Limb (tissue), 2 donors: ENCODE results near the gene SLC37A1.
A peak's percentile ranks its signal among the peaks of the same experiment; 100 is the strongest.

Source experiments
- DNase-seq, 2 donors: peaks; one replicate each; pipeline ENCODE4 v3.0.0-alpha.2; 2016; ENCODE audit errors: extremely low spot score in 2 of 2

The SLC37A1 gene

DNA sequence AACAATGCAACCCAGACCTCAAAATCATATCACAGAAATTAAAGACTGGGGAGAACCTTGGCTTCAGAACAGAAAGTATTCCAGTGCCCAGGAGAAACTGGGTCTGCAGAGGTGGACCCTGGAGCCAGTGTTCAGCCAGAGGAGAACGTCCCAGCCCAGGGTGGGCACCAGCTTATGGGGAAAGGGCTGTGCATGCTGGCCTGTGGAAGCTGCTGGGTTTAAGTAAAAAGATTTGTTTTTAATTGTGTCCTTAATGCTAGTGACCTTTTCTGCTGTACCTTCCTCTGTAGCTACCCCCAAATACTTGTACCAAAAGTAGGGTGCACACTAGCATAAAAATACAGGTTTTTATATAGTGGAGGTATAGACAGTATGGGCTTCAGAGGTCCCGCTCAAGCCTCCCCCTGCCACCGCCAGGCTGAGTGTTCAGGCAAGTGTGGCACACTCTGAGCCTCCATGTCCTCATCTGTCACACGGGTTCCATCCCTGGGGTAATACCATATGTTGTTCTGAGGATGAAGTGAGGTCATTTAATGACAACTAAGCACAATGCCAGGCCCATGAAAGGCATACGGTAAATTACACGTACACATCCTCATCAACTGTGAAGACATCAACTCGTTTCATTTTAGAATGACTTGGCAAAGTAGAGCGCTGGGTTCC lies 47.0 kb downstream of the SLC37A1 start:
- peak in 1 of 2 donors; percentile 19 for DNase-seq

DNA sequence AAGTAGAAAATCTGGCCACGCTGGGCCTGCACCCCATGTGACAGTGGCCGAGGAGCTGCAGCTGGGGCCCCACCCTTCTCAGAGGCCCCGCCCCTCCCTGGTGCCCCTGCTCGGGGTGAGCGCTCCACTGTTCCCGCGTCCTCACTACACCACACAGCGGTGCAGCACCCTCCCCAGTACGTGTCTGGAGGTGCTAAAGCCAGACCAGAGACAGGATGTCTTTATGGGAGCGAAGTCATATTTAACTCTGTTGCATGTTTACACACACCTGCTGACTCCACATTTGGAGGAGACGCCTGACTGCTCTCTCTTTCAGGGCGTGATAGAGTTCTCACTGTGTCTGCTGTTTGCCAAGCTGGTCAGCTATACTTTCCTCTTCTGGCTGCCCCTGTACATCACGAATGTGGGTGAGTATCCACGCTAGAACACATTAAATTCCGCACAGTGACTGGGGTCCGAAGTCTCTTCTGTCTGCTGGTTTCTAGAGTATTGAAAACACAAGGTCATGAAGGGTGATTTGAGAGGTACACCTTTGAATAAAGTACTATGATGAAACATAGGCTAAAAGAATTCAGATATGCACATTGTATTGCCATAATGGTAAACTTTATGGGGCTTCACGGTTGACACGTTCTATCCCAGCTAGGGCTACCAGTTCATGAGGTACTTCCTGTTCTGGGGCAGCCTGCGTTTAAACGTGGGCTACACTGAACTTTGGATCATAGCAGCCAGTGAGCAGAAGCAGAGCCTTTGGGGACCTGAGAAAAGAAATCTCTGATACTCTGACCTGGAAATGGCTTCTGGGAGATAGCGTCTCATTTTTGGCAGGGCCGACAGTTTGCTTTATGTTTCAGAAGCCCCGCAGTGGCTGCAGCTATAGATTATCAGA lies 48.4 kb downstream of the SLC37A1 start:
- peak in 1 of 2 donors; percentile 30 for DNase-seq

DNA sequence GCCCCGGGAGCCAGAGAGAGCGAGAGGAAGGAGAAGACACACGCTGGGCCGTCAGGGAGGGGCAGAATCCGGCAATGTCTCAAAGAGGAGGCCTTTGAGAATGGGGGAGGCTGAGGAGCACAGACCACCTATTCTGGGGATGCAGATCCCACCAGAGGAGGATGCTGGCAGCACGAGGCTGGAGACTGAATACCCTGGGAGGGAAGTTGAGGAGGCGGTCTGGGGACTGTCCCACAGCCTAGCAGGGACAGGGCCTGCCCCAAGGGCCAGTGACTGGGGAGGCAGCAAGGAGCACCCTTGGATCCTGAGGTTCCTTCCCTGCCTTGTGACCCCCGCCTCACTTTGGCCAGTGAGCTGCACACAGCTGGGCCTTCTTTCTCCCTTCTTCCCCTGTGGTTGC lies 49.2 kb downstream of the SLC37A1 start:
- DNase-seq: peak in 1 of 2 donors; percentile 21

DNA sequence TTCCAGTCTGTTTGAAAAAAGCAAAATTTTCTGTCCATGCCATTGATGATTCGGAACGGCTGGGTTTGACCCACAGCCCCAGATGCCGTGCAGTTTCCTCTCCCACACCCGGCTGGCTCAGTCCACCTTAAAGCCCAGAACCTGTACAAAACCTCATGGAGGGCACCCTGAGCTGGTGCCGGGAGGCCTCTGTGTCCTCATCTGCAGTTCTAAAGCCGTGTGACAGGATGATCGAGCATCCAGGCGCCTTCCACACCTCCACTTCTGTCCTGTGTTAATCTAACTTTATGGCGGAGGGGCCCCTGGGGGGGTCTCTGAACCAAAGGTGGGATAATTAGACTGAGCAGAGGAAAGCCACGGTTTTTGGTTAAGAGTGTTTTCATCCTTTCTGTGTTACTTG lies 49.6 kb downstream of the SLC37A1 start:
- DNase-seq: peak in 1 of 2 donors; percentile 9

DNA sequence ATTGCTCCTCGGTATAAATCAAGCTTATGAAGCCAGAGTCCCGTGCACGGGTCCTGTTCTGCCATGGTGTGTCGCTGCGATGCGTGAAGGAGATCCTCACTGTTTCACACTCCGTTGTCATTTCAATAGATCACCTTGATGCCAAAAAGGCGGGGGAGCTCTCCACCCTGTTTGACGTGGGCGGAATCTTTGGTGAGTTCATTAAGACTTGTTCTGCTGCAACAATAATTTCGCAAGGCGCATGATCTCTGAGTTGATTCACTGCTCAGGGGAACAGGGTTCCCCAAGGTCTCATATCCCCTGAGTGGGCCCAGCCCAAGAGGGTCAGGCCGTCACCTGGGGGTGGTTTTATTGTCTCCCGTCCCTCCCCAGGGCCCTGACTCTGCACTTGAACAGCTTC lies 50.0 kb downstream of the SLC37A1 start:
- peak in 1 of 2 donors; percentile 26 for DNase-seq

DNA sequence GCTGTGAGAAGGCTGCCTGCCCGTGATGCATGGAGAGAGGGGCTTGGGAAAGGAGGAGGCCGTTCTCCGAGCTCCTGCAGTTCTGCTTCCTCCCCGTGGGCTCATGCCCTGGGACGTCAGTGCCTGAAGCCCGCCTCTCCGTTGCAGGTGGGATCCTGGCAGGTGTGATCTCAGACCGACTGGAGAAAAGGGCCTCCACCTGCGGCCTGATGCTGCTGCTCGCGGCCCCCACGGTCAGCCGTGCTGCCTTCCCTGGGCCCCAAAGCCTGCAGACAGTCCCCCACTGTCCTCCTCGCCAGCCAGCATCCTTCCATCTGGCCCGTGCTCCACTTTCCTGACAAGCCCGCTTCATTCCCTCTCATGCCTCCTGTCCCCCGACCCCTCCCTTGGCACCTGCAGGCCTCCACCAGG lies 50.9 kb downstream of the SLC37A1 start:
- DNase-seq: peak in 1 of 2 donors; percentile 19

DNA sequence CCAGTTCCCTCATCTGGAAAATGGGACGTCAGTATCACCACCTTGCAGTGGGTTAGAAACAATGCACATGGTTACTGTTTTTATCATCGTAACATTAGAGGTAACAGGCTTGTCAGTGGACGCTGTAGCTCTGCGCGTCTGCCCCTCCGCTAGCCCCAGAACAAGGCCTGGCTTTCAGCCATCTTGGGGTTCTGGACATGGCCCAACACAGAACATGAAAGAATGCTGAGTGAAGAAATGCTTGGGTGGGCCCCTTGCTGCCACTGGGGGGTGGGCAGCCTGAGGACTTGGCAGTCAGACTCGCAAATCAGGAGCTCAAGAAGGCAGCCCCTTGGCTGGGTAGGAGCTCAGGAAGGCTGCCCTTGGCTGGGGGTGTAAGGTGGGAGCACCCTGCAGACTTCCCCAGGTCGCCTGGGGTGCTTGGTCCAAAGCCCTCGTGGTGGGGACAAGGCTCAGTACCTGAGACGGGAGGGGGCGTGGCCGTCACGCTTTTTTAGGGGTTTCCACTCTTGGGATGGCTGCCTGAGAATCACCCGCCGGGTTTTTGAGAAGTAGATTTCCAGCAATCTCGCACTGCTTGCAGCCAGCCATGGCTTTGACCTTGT lies 51.7 kb downstream of the SLC37A1 start:
- DNase-seq: peak in 1 of 2 donors; percentile 41

DNA sequence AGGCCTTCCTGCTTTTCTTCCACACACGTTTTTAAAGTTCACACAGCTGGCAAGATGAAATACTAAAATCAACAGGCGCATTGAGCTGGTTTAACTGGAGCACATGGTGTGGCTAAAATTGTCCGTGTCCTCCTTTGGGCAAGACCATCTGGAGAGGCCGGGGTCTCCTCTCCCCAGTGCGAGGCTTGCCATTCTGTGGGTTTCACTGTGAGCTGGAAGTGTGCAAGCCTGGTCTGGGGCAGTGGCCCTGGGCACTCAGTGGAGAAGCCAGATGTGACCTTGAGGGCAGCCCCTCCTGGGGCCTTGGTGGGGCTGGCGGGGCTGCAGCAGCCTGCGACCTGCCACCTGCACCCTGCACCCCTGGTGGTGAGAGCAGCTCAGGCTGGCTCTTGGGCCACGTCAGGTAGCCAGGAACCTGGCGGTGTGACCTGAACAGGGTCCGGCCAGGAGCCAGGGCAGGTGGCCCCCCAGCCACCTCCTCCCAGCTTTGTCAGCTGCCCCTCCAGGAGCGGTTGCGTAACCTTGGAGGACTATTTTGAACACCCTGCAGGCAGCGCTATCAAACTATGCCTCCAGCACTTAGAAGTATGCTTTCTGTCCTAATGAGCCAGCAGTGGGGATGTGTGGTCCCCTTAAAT lies 52.4 kb downstream of the SLC37A1 start:
- DNase-seq: peak in 1 of 2 donors; percentile 11

DNA sequence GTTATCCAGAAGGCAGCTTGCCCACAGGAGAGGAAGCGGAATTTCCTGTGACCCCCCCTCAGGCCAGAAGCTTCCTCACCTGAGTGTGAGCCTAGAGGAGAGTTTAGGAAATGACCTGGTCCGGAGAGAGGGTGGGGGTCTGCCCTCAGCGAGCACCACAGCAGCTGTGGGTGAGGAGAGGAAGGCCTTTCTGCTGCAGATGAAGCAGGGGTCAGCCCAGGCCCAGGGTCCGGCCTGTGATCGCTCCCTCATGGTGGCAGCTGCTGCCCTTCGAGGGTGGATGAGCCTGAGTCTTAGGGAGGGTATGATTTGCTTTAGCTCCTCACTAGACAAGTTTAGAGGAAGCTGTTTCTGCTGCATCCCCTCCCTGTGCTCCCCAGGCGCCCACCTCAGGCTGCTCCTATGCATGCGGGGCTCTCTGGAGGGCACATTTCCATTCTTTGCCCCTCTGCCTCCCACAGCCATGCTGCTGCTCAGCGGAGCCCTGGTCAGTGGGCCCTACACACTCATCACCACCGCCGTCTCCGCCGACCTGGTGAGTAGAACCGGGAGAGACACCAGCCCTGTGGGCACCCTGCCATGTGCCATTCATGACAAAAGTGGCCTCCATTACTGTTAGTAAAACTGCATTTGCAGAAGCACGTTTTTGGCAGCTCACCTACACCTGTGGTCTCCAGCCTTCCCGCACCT lies 53.0 kb downstream of the SLC37A1 start:
- peak in 1 of 2 donors; percentile 21 for DNase-seq

DNA sequence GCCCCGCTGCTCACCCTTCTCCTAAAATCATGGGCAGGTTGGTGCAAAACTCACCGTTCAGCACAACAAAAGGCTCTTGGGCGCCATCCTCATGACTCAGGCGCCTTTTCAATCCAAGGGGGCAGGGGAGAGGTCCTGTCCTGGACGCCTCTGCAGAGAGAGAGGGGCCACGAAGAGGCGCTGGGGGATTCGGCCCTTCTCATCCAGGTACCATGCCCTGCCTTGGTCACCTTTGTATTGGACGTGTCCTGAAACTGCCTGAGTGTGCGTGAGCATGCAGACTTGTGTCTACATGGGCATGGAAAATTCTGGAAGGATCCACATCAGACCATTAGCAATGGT lies 53.5 kb downstream of the SLC37A1 start:
- no peak for DNase-seq

DNA sequence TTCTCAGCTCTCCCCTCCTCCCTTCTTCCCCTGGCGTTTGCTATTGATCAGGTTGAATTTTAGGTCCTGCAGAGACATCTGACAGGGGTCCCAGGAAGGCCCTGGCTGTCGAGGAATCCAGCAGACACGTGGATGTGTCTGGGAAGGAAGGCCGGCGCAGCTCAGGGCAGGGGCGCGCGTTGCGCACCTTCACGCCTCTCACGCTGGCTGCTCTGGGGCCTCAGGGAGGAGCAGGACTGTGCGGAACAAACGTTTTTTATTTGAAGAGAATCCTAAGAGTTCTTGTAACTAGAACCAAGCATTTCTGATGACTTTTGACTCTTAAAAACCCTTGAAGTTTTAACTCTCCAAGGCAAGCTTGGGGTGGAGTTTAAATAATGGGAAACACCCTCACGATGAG lies 54.2 kb downstream of the SLC37A1 start:
- peak in 1 of 2 donors; percentile 18 for DNase-seq

DNA sequence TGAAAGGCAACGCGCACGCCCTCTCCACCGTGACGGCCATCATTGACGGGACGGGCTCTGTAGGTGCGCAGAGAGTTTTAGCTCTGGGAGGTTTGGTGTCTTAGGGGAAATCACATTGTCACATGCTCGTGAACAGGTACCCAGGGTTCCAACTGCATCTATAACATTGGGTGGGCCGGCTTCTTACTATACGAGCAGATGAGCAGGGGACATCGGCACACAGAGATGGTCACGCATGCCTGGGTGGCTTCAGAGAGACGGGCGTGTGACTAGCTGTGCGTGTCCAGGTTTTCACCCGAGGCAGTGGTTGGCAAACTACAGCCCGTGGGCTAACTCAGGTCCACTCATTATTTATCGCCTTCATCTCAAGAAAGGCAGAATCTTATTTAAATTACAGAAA lies 54.7 kb downstream of the SLC37A1 start:
- DNase-seq: peak in 1 of 2 donors; percentile 19

DNA sequence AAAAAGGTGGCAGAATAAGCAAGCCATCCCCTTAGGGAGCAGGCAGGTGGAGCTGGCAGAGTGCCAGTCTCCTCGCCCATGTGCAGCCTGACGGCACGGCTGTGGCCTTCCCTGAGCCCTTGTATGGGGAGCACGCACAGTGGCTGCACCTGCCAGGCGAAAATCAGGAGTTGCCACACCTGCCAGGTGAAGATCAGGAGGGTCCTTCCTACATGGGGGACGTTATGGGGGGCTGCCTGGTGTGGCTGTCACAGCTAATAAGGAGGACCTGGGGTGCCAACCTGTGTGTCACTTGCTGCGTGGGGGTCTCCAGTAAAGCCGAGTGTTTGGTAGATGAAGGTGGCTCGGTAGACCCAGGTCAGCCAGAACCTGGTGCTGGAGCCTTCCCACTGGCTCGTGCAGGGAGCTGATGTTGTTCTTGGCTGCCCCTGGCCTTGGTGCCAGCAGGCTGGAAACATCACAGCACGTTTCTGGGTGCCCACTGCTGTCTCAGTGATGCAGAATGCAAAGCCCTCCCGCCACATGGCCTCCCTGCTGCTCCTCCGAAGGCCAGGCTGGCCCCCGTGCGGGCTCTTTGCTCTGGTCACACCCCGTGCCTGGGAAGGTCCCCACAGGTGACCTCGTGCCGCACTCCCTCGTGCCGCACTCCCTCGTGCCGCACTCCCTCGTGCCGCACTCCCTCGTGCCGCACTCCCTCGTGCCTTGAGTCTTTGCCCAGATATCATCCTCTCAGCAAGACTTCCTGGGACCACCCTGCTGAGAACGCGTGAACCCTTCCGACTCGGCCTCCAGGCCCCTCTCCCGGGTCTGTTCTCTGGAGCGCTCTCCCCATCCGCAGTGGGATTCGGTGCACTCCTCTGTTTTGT lies 55.4 kb downstream of the SLC37A1 start:
- DNase-seq: peak in 1 of 2 donors; percentile 22

DNA sequence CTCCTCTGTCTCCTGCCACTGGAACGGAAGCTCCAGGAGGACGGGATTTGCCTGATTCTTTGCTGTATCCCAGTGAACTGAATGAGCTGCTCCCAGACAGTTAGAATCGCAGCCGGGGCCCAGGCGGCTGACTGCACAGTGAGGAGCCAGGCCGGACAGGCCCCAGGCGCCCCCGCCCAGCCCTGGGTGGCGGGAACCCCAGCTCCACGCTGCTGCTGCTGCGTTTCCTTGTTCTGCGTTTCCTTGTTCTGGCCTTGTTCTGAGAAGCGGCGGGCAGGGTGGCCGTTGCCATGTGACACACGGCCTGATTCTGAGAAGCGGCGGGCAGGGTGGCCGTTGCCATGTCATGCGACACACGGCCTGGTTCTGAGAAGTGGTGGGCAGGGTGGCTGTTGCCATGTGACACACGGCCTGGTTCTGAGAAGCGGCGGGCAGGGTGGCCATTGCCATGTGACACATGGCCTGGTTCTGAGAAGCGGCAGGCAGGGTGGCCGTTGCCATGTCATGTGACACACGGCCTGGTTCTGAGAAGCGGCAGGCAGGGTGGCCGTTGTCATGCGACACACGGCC lies 56.2 kb downstream of the SLC37A1 start:
- peak in 1 of 2 donors; percentile 29 for DNase-seq

DNA sequence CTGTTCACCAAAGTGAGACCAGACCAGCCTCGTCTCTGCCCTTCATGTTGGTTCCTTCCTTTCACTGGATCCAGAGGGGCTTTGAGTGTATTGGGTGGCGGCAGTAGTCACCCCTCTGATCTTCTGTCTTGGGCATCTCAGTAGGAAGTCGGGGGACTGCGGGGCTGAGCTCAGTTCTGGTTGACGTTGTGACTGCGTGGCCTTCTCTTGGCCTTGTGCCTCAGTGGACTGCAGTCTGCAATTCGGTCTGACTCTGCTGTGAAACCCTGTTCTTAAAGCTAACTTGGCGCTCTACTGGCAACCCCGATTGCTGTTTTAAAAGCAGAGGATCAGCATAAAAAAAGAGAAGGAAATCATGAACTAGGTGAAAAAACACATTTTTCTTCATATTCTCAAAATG lies 56.7 kb downstream of the SLC37A1 start:
- DNase-seq: peak in 1 of 2 donors; percentile 12

DNA sequence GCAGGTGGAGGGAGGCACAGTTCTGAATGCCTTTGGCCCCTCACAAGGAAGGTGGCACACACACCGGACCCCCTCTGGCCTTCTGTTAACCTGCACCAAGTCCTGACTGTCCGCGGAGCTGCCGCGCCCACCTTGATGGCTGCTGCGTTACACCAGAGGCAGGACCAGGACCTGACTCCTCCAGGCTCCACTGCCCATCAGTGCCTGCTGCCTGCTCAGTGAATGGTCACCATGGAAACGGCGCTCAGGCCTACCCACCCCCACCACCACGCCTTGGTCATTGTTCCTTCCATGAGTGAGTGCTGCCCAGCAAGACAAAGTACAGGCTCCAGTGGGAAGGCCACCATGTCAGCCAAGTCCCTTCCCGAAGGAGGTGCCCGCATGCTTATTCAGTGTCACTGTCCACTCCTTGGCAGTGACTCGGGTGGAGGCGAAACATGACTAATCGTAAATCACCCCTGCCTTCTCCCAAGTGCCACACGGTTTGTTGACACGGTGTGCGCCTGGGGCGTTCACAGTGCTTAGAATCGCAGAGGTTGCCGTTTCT lies 57.3 kb downstream of the SLC37A1 start:
- DNase-seq: peak in 1 of 2 donors; percentile 57

DNA sequence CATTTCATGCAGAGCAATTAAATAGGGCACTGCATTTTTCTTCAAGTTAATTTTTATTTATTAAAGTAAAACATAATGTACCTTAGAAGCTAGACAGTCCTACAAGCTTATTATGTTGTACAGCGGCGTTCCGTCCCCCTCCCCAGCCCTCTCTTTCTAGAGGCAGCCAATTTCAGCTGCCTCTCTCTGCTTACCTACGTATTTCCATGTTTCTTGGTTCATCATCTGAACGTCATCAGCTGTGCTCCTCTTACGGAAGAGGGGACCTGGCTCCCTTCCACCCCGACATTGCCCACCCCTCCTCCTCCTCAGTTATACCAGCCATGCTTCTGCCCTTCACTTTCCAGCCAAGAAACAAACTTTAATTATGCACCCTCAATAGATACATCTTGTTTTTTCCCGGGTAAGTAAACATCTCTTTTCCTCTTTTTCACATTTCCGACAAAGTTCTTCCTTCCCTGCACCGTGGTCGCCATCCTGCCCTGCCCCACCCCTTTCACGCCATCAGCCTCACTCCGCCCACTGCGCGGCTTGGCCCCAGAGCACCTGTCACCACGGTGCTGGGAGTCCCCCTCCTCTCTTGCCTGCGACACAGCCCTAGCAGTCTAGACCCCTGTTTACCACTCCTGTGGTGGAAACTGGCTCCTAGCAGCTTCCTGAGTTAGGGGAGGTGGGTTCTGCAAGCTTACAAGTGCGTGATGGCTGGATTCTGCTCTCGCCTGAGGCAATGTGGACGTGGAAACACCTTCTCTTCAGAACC lies 57.9 kb downstream of the SLC37A1 start:
- DNase-seq: peak in 1 of 2 donors; percentile 12

DNA sequence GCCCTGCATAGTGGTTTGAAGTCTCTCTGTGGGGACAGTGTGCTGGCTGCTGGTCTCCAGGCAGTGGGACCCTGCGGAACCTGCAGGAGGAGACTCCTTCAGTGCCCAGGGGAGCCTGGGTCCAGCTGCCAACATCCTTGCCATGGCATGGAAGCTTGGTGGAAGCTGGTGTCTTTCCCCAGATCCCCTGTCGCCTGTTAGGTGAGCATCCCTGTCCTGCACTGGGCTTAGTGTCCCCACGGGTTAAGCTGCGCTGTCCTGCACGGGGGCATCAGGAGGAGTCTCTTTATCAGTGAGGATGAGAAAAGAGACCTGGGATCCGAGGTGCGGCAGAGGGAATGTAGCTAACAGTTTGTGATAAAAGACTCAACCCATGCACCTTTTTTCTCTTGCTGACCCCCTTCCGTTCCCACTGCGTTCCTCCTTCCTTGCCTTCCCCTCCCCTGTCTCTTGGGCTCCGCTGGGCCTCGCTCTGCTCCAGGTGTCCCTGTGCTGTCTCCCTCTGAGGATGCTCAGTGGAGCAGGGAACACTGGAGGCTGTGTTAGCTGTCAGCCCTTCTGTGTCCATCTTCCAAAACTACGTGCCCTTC lies 59.3 kb downstream of the SLC37A1 start:
- DNase-seq: no peak
